Renal pelvis (tissue), 12 donors: ENCODE results near the gene SCGB1D2. TPM values are rescaled to one million over a fixed set of nuclear protein-coding genes. Genes with fewer than 3 reads are reported as not detected.
A peak's percentile ranks its signal among the peaks of the same experiment; 100 is the strongest.
"Not testable (repeated sequence)": the region's sequence is repeated elsewhere in the genome, so short reads cannot be mapped to it uniquely, and the experiment has no call there.

Source experiments
- DNase-seq: peaks from one replicate; pipeline ENCODE4 v3.0.0-alpha.2; 2013
- long read RNA-seq, 16 experiments: transcript quantifications; one replicate each; lab custom pipeline, GENCODE V29; 2026
- polyA plus RNA-seq, 3 donors: library from polyadenylated mRNA; unstranded; fragments of 120-200 nt; gene quantifications; one replicate each; pipeline ENCODE4 v1.2.1, GENCODE V29; 2013; ENCODE audit not compliant: insufficient read length in 3 of 3

Gene SCGB1D2
- polyA plus RNA-seq: 1 to 10 TPM; 1.1 to 3.2 (median 2.0) TPM
- long read RNA-seq, donor 1, partial matches to known transcripts: 0 of 4 reads
- long read RNA-seq, donor 1, other reads (novel, unspliced or antisense): 0 of 4 reads
- long read RNA-seq, donor 2, partial matches to known transcripts: 0 of 4 reads
- long read RNA-seq, donor 2, other reads (novel, unspliced or antisense): 0 of 4 reads
- long read RNA-seq, donor 3, partial matches to known transcripts: 0 of 1 reads
- long read RNA-seq, donor 3, other reads (novel, unspliced or antisense): 0 of 1 reads
- long read RNA-seq, donor 4, transcript SCGB1D2-201 (3 exons, 480 nt): major isoform, 7 of 7 reads
- long read RNA-seq, donor 4, partial matches to known transcripts: 0 of 7 reads
- long read RNA-seq, donor 4, other reads (novel, unspliced or antisense): 0 of 7 reads
- long read RNA-seq, donor 5, partial matches to known transcripts: 0 of 2 reads
- long read RNA-seq, donor 5, other reads (novel, unspliced or antisense): 0 of 2 reads
- long read RNA-seq, donor 6: 0 reads
- long read RNA-seq, donor 7, partial matches to known transcripts: 0 of 4 reads
- long read RNA-seq, donor 7, other reads (novel, unspliced or antisense): 0 of 4 reads
- long read RNA-seq, donor 8: 0 reads
- long read RNA-seq, donor 9, partial matches to known transcripts: 0 of 3 reads
- long read RNA-seq, donor 9, other reads (novel, unspliced or antisense): 0 of 3 reads
- long read RNA-seq, donor 10, partial matches to known transcripts: 0 of 1 reads
- long read RNA-seq, donor 10, other reads (novel, unspliced or antisense): 0 of 1 reads
- long read RNA-seq, donor 11, partial matches to known transcripts: 0 of 2 reads
- long read RNA-seq, donor 11, other reads (novel, unspliced or antisense): 0 of 2 reads
- long read RNA-seq, donor 12, partial matches to known transcripts: 0 of 3 reads
- long read RNA-seq, donor 12, other reads (novel, unspliced or antisense): 0 of 3 reads
- long read RNA-seq, donor 13, partial matches to known transcripts: 0 of 1 reads
- long read RNA-seq, donor 13, other reads (novel, unspliced or antisense): 0 of 1 reads
- long read RNA-seq, donor 14: 0 reads
- long read RNA-seq, donor 15: 0 reads
- long read RNA-seq, donor 16, partial matches to known transcripts: 0 of 1 reads
- long read RNA-seq, donor 16, other reads (novel, unspliced or antisense): 0 of 1 reads

GRCh38 chr11:62242021-62242420, at the start of gene SCGB1D2:
SCGB1D2 (plus strand) TSS chr11:62242239; CDS start chr11:62242308, 69 bp downstream.
- DNase-seq: peak; percentile 31

GRCh38 chr11:62193952-62194351, 48.1 kb upstream of the SCGB1D2 start:
- DNase-seq: no peak

- not testable (repeated sequence) for DNase-seq
These were observed 47.0 kb upstream of the SCGB1D2 start for GRCh38 chr11:62195010-62195409.

- no peak for DNase-seq
These were observed 46.1 kb upstream of the SCGB1D2 start for GRCh38 chr11:62195945-62196344.

GRCh38 chr11:62197400-62197799, 44.6 kb upstream of the SCGB1D2 start:
- not testable (repeated sequence) for DNase-seq

GRCh38 chr11:62201376-62201775, 40.7 kb upstream of the SCGB1D2 start:
- DNase-seq: no peak

- no peak for DNase-seq
These were observed 39.1 kb upstream of the SCGB1D2 start for GRCh38 chr11:62202910-62203309.

GRCh38 chr11:62204430-62204829, 37.6 kb upstream of the SCGB1D2 start:
- DNase-seq: no peak

- no peak for DNase-seq
These were observed 36.6 kb upstream of the SCGB1D2 start for GRCh38 chr11:62205441-62205840.

GRCh38 chr11:62206276-62207066, 35.6 kb upstream of the SCGB1D2 start:
- DNase-seq: peak; percentile 33

GRCh38 chr11:62208785-62209144, 33.3 kb upstream of the SCGB1D2 start:
- no peak for DNase-seq

GRCh38 chr11:62217191-62217748, 24.8 kb upstream of the SCGB1D2 start:
- DNase-seq: no peak

GRCh38 chr11:62221498-62221897, 20.5 kb upstream of the SCGB1D2 start:
- no peak for DNase-seq

- DNase-seq: no peak
These were observed 18.9 kb upstream of the SCGB1D2 start for GRCh38 chr11:62223095-62223494.

- DNase-seq: no peak
These were observed 8.3 kb upstream of the SCGB1D2 start for GRCh38 chr11:62233730-62234129.

GRCh38 chr11:62236187-62236586, 5.9 kb upstream of the SCGB1D2 start:
- DNase-seq: no peak

- DNase-seq: no peak
These were observed 4.5 kb upstream of the SCGB1D2 start for GRCh38 chr11:62237499-62237898.

- no peak for DNase-seq
These were observed 3.9 kb upstream of the SCGB1D2 start for GRCh38 chr11:62238151-62238550.

- no peak for DNase-seq
These were observed 944 bp upstream of the SCGB1D2 start for GRCh38 chr11:62241095-62241494.

- peak; percentile 67 for DNase-seq
These were observed 3.3 kb downstream of the SCGB1D2 start for GRCh38 chr11:62245271-62245753.

GRCh38 chr11:62251698-62252097, 9.7 kb downstream of the SCGB1D2 start:
- DNase-seq: no peak
